ENCODE data around the gene PLEKHA7.

DNA sequence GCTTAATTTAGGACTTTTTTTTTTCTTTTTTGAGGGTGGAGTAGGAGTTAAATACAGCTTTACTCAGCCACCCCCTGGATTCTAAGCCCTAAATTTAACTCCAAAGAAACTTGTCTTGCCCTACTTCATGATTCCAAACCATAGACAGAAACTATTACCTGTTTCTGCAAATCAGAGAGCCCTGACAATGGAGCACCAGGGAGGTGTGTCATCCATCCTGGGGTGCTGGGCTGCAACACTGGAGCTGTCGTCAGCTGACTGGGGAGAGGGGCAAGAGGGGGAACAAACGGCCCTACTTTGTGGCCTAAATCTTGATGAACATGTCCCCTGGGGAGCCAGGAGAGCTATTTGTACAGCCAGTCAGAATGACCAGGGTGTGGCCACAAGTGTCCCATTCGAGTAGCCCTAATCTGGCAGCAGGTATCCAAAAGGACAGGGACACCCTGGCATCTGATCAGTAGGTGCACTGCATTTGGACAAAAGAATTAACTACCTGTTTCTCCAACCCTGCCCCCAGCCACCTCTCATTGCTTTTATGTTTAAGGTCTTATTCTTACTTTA lies 50.8 kb downstream of the PLEKHA7 start:
- TF ChIP-seq, protein P1, sequence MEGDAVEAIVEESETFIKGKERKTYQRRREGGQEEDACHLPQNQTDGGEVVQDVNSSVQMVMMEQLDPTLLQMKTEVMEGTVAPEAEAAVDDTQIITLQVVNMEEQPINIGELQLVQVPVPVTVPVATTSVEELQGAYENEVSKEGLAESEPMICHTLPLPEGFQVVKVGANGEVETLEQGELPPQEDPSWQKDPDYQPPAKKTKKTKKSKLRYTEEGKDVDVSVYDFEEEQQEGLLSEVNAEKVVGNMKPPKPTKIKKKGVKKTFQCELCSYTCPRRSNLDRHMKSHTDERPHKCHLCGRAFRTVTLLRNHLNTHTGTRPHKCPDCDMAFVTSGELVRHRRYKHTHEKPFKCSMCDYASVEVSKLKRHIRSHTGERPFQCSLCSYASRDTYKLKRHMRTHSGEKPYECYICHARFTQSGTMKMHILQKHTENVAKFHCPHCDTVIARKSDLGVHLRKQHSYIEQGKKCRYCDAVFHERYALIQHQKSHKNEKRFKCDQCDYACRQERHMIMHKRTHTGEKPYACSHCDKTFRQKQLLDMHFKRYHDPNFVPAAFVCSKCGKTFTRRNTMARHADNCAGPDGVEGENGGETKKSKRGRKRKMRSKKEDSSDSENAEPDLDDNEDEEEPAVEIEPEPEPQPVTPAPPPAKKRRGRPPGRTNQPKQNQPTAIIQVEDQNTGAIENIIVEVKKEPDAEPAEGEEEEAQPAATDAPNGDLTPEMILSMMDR (conservative IDR thresholded peaks at IDR 0.05; ENCODE audit: low read depth, low read length): no peak
- TF ChIP-seq EZH2 (IDR thresholded peaks at IDR 0.05; ENCODE audit: low read length, unreplicated experiment) (no peak), EZH2phosphoT487 (IDR thresholded peaks at IDR 0.05; ENCODE audit: borderline replicate concordance, low read length) (no peak)

Measured in PC-3 (cell line).